CD4-positive, alpha-beta T cell treated with Interleukin-4 for 1 hour (primary cell): ENCODE results near the gene TRMT112.
A peak's percentile ranks its signal among the peaks of the same experiment; 100 is the strongest.

Experiments
- DNase-seq, 2 donors: peaks; one replicate each; pipeline ENCODE4 v3.0.0-alpha.2; 2020 to 2022

The TRMT112 gene

GRCh38 chr11:64317325-64317960 lies at the start of gene TRMT112:
TSS of gene TRMT112 (minus strand) at chr11:64317559. CDS start at chr11:64317526, 33 bp downstream.
- DNase-seq, result peak; percentile 98 to 99

GRCh38 chr11:64366751-64367150 lies 49.4 kb upstream of the TRMT112 start:
- no peak for DNase-seq

- no peak for DNase-seq
Measured at GRCh38 chr11:64364911-64365310, 47.6 kb upstream of the TRMT112 start.

GRCh38 chr11:64364435-64364834 lies 47.1 kb upstream of the TRMT112 start:
- no peak for DNase-seq

- no peak for DNase-seq
Measured at GRCh38 chr11:64362339-64362738, 45.0 kb upstream of the TRMT112 start.

GRCh38 chr11:64361659-64362058 lies 44.3 kb upstream of the TRMT112 start:
- DNase-seq, result no peak

- DNase-seq, result no peak
Measured at GRCh38 chr11:64360448-64360921, 43.1 kb upstream of the TRMT112 start.

GRCh38 chr11:64359712-64360445 lies 42.5 kb upstream of the TRMT112 start:
- no peak for DNase-seq

GRCh38 chr11:64358907-64359711 lies 41.8 kb upstream of the TRMT112 start, which contains the start of gene RPS6KA4:
TSS of gene RPS6KA4 (plus strand) at chr11:64359162. CDS start at chr11:64359236, 74 bp downstream.
- peak in 1 of 2 donors; percentile 38 for DNase-seq

GRCh38 chr11:64358536-64358906 lies 41.2 kb upstream of the TRMT112 start:
- DNase-seq, result no peak

- DNase-seq, result no peak
Measured at GRCh38 chr11:64357904-64358535, 40.7 kb upstream of the TRMT112 start.

- DNase-seq, result no peak
Measured at GRCh38 chr11:64357446-64357845, 40.1 kb upstream of the TRMT112 start.

- DNase-seq, result peak; percentile 30 to 39
Measured at GRCh38 chr11:64356498-64357411, 39.4 kb upstream of the TRMT112 start.

GRCh38 chr11:64355078-64355940 lies 38.0 kb upstream of the TRMT112 start:
- DNase-seq, result peak in 1 of 2 donors; percentile 62

GRCh38 chr11:64353715-64354506 lies 36.6 kb upstream of the TRMT112 start:
- DNase-seq, result no peak

GRCh38 chr11:64352995-64353714 lies 35.8 kb upstream of the TRMT112 start:
- DNase-seq, result no peak

GRCh38 chr11:64352099-64352994 lies 35.0 kb upstream of the TRMT112 start:
- no peak for DNase-seq

- DNase-seq, result no peak
Measured at GRCh38 chr11:64351136-64351631, 33.8 kb upstream of the TRMT112 start.
